GM23338 (cell line): ENCODE data around the gene TRIM56. TPM values are rescaled to one million over a fixed set of nuclear protein-coding genes. Genes with fewer than 3 reads are reported as not detected.

Experiments
- ZNF462 ChIP-seq: fragments of 250-450 bp; sonication (Bioruptor Pico); IDR thresholded peaks from 2 replicates; pipeline ENCODE4 v1.5.0; 2020; ENCODE audit warnings: mild to moderate bottlenecking, moderate library complexity
- polyA plus RNA-seq: library from polyadenylated mRNA; unstranded; fragments of >200 nt; fragmentation: Nextera tagmentation; extraction: Ambion mirVana; gene quantifications from 2 replicates; pipeline ENCODE4 v1.2.1, GENCODE V29; 2016
- total RNA-seq: library from RNA; depleted of rRNA; stranded (reverse); fragments of >200 nt; shearing (Covaris generic); gene quantifications from 2 replicates; pipeline ENCODE4 v1.2.3, GENCODE V29; 2014; rRNA removed

TRIM56 gene
- total and polyA plus RNA-seq, 2 experiments from 2014 or later, result 10.0 to 15.7 TPM

DNA sequence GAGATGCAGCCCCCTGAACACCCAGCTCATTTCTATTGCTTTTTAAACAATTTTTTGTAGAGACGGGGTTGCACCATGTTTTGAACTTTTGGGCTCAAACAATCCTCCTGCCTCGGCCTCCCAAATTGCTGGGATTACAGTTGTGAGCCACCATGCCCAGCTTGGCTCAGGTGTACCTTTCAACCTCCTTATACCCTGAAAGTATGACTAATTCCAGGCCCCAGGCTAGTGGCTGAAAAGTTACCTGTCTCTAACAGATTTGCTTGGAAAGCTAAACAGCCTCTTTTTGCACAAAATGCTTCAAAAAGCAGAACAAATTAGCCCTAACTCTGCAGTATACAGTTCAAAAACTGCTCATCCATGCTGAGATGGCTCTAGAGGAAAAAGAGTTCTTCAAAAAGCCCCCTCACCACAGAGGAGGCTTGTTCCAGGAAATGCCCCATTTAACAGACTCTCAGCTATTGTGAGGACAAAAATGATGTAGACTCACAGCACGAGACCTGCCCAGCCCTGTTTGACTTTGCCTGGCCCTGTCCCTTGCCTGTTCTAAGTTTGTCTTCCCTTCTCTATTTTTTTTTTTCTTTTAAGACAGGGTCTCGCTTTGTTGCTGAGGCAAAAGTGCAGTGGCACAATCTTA, 55.6 kb downstream of the TRIM56 start (continued):
- TF ChIP-seq ZNF462 (CRISPR knock-in tag), result no peak

Other genes starting within 250 kb of the TRIM56 start
- 32.3 and 39.9 TPM in 2 replicates for gene SLC12A9, start 232.8 kb upstream of the TRIM56 start, total RNA-seq
- gene SLC12A9, start 232.8 kb upstream of the TRIM56 start, polyA plus RNA-seq, result 9.7 and 10.3 TPM in 2 replicates
- gene TRIP6, start 218.1 kb upstream of the TRIM56 start, total RNA-seq, result 106 and 112 TPM in 2 replicates
- gene TRIP6, start 218.1 kb upstream of the TRIM56 start, polyA plus RNA-seq, result 44.6 and 45.0 TPM in 2 replicates
- gene SRRT, start 210.4 kb upstream of the TRIM56 start, total RNA-seq, result 98.3 and 113 TPM in 2 replicates
- 125 and 140 TPM in 2 replicates for gene SRRT, start 210.4 kb upstream of the TRIM56 start, polyA plus RNA-seq
- gene UFSP1, start 195.8 kb upstream of the TRIM56 start, total RNA-seq, result 11.5 and 11.8 TPM in 2 replicates
- gene UFSP1, start 195.8 kb upstream of the TRIM56 start, polyA plus RNA-seq, result 2.0 and 4.1 TPM in 2 replicates
- gene ACHE, start 189.6 kb upstream of the TRIM56 start, total RNA-seq, result 1.5 and 3.7 TPM in 2 replicates
- 3.6 and 3.9 TPM in 2 replicates for gene ACHE, start 189.6 kb upstream of the TRIM56 start, polyA plus RNA-seq
- 16.3 and 19.1 TPM in 2 replicates for gene MUC3A, start 135.9 kb upstream of the TRIM56 start, total RNA-seq
- 44.4 and 45.7 TPM in 2 replicates for gene MUC3A, start 135.9 kb upstream of the TRIM56 start, polyA plus RNA-seq
- 3.8 and 4.6 TPM in 2 replicates for gene MUC12, start 115.9 kb upstream of the TRIM56 start, total RNA-seq
- 18.0 and 21.4 TPM in 2 replicates for gene MUC12, start 115.9 kb upstream of the TRIM56 start, polyA plus RNA-seq
- gene MUC17, start 65.4 kb upstream of the TRIM56 start, total RNA-seq, result under 0.01 TPM in 1 of 2 replicates, not detected in the other
- not detected in 2 replicates for gene MUC17, start 65.4 kb upstream of the TRIM56 start, polyA plus RNA-seq
- gene SERPINE1, start 41.6 kb downstream of the TRIM56 start, total RNA-seq, result 0.97 and 2.0 TPM in 2 replicates
- 0.63 and 1.2 TPM in 2 replicates for gene SERPINE1, start 41.6 kb downstream of the TRIM56 start, polyA plus RNA-seq
- 60.6 and 62.9 TPM in 2 replicates for gene AP1S1, start 69.0 kb downstream of the TRIM56 start, total RNA-seq
- gene AP1S1, start 69.0 kb downstream of the TRIM56 start, polyA plus RNA-seq, result 11.5 and 12.2 TPM in 2 replicates
- gene VGF, start 80.1 kb downstream of the TRIM56 start, total RNA-seq, result 3.3 and 4.4 TPM in 2 replicates
- 2.6 and 3.0 TPM in 2 replicates for gene VGF, start 80.1 kb downstream of the TRIM56 start, polyA plus RNA-seq
- gene NAT16, start 94.8 kb downstream of the TRIM56 start, total RNA-seq, result 0.21 TPM in 1 of 2 replicates, not detected in the other
- gene NAT16, start 94.8 kb downstream of the TRIM56 start, polyA plus RNA-seq, result 0.31 and 0.57 TPM in 2 replicates
- 0.85 TPM in 1 of 2 replicates, not detected in the other for gene MOGAT3, start 115.6 kb downstream of the TRIM56 start, total RNA-seq
- 0.21 and 0.44 TPM in 2 replicates for gene MOGAT3, start 115.6 kb downstream of the TRIM56 start, polyA plus RNA-seq
- gene PLOD3, start 132.1 kb downstream of the TRIM56 start, total RNA-seq, result 28.5 and 40.7 TPM in 2 replicates
- 33.9 and 35.2 TPM in 2 replicates for gene PLOD3, start 132.1 kb downstream of the TRIM56 start, polyA plus RNA-seq
- gene ZNHIT1, start 132.7 kb downstream of the TRIM56 start, total RNA-seq, result 61.9 and 64.6 TPM in 2 replicates
- 113 and 136 TPM in 2 replicates for gene ZNHIT1, start 132.7 kb downstream of the TRIM56 start, polyA plus RNA-seq
- gene CLDN15, start 152.3 kb downstream of the TRIM56 start, total RNA-seq, result 3.6 and 3.7 TPM in 2 replicates
- gene CLDN15, start 152.3 kb downstream of the TRIM56 start, polyA plus RNA-seq, result 4.1 and 4.3 TPM in 2 replicates
- 95.4 and 131 TPM in 2 replicates for gene FIS1, start 159.6 kb downstream of the TRIM56 start, total RNA-seq
- 130 and 143 TPM in 2 replicates for gene FIS1, start 159.6 kb downstream of the TRIM56 start, polyA plus RNA-seq
- 13.8 and 22.5 TPM in 2 replicates for gene IFT22, start 236.3 kb downstream of the TRIM56 start, total RNA-seq
- 28.6 and 38.8 TPM in 2 replicates for gene IFT22, start 236.3 kb downstream of the TRIM56 start, polyA plus RNA-seq